ENCODE measurements around the gene TRMT1L.

- no peak for TF ChIP-seq CTCF (conservative IDR thresholded peaks at IDR 0.05; ENCODE audit: low read depth, low read length)
- no peak for TF ChIP-seq EZH2phosphoT487 (IDR thresholded peaks at IDR 0.05; ENCODE audit: borderline replicate concordance, low read length)
Observed at GRCh38 chr1:185159966-185160365, 3.2 kb upstream of the TRMT1L start.
